Measurements from ENCODE around the gene SNTB2. TPM values are rescaled to one million over a fixed set of nuclear protein-coding genes. Genes with fewer than 3 reads are reported as not detected.

SNTB2 gene
- total RNA-seq, 1 donor from 2014 or later: 22.9 TPM

DNA sequence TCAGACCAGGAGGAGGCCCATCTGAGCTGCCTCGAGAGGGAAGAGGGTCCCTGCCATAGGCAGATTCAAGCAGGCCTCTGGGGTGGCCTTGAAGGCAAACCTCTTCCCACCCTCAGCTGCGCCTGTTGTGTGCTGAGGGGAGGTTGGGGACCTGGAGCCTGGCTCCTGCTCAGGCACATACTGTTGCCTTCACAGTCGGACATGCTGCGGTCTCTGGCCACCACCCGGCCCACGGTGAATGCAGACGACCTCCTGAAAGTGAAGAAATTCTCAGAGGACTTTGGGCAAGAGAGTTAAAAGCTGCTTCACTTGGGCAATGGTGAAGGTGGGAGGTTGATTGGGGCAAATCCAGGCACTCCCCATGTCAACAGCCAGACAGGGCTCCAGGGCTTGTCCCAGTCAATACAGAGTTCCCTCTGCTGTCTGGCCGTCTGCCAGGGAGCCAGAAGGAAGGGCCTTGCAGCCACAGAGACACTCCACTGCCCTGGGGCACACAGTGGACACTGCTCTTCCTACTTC lies 137.1 kb downstream of the SNTB2 start:
- TF ChIP-seq EZH2 (IDR thresholded peaks at IDR 0.05) (no peak), EZH2phosphoT487 (IDR thresholded peaks at IDR 0.05) (no peak), CTCF (IDR thresholded peaks at IDR 0.05) (no peak)
- H3K27ac ChIP-seq: no peak overlapping the region
- no peak for DNase-seq (ENCODE audit: low spot score)
- no peaks in the 10 kb centered on the region for H3K27me3 ChIP-seq
- H3K36me3 ChIP-seq: peaks cover 3% of the 10 kb centered on the region
- peaks cover 78% of the 10 kb centered on the region for H4K20me1 ChIP-seq (ENCODE audit: low read depth)
- H3K4me3 Mint-ChIP-seq: no peak overlapping the region
- H3K9me3 Mint-ChIP-seq: no peaks in the 10 kb centered on the region
- peaks cover 8% of the 10 kb centered on the region for H3K4me1 Mint-ChIP-seq
- peaks cover 14% of the 10 kb centered on the region for H3F3A ChIP-seq (ENCODE audit: low read depth)
- no peaks in the 10 kb centered on the region for H3K9me3 ChIP-seq (ENCODE audit: low read depth)
- no peak overlapping the region for H3K4me3 ChIP-seq
- H3K36me3 Mint-ChIP-seq: peaks cover 37% of the 10 kb centered on the region
- peaks cover 68% of the 10 kb centered on the region for H3K79me2 ChIP-seq (ENCODE audit: low read depth)
- no peak overlapping the region for H3K4me2 ChIP-seq
- H3K27me3 Mint-ChIP-seq (ENCODE audit: insufficient read depth, low read depth): peaks cover 3% of the 10 kb centered on the region
- no peak overlapping the region for H3K9ac ChIP-seq
- H3K4me1 ChIP-seq: peaks cover 10% of the 10 kb centered on the region
- no peak overlapping the region for H2AFZ ChIP-seq (replicated peaks)
- H3K27ac Mint-ChIP-seq: no peak overlapping the region

DNA sequence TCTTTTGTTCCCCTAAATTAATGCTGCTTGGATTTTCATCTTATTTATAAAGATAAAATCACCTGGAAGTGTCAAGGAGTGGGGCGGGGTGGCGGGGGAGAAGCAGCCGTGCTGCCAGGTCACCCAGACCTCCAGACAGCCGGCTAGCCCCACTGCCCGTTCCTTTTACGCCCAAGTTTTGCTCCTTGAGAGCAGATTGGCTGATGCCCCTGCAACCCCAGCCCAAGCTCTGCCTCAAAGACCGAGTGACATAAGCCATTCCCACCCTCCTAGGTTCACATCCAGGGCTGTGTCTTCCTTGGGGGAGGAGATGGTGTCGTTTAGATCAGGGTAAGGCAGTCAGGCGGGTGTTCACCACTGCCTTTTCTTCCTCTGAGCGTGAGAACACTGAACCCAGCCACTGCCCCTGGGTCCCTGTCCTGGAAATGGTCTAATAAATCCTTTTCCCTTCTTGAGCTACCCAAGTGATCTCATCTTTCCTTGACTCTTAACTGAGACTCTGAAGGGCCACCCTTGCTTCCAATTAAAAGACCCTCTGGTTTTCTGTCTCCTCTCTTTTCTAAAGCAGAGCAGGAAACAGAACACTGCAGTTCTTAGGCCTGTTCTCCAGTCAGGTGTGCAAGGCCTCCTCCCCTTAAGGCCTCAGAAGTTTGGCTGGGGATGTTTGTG lies 137.8 kb downstream of the SNTB2 start:
- Histone ChIP-seq H2AFZ (replicated peaks) (no peak overlapping the region), H3K4me1 (peaks cover 16% of the 10 kb centered on the region), H3K27ac (peak overlapping the region; percentile 37), H3K4me2 (no peak overlapping the region), H4K20me1 (ENCODE audit: low read depth) (peaks cover 81% of the 10 kb centered on the region), H3F3A (ENCODE audit: low read depth) (peaks cover 14% of the 10 kb centered on the region), H3K36me3 (peaks cover 3% of the 10 kb centered on the region), H3K79me2 (ENCODE audit: low read depth) (peaks cover 75% of the 10 kb centered on the region), H3K9me3 (ENCODE audit: low read depth) (no peaks in the 10 kb centered on the region), H3K4me3 (no peak overlapping the region), H3K27me3 (no peaks in the 10 kb centered on the region), H3K9ac (no peak overlapping the region)
- H3K36me3 Mint-ChIP-seq: peaks cover 35% of the 10 kb centered on the region
- TF ChIP-seq CTCF (IDR thresholded peaks at IDR 0.05): no peak
- TF ChIP-seq EZH2 (IDR thresholded peaks at IDR 0.05): no peak
- no peak for TF ChIP-seq EZH2phosphoT487 (IDR thresholded peaks at IDR 0.05)
- no peak overlapping the region for H3K27ac Mint-ChIP-seq
- H3K27me3 Mint-ChIP-seq (ENCODE audit: insufficient read depth, low read depth): no peaks in the 10 kb centered on the region
- H3K4me3 Mint-ChIP-seq: no peak overlapping the region
- no peak for DNase-seq (ENCODE audit: low spot score)
- H3K9me3 Mint-ChIP-seq: no peaks in the 10 kb centered on the region
- H3K4me1 Mint-ChIP-seq: peaks cover 13% of the 10 kb centered on the region

- H3K36me3 Mint-ChIP-seq: peaks cover 34% of the 10 kb centered on the region
Observed at GRCh38 chr16:69325784-69326171, 138.8 kb downstream of the SNTB2 start.

More at GRCh38 chr16:69325784-69326171, 138.8 kb downstream of the SNTB2 start:
- no peak overlapping the region for H3K4me3 Mint-ChIP-seq
- Histone ChIP-seq H3F3A (ENCODE audit: low read depth) (peaks cover 16% of the 10 kb centered on the region), H3K79me2 (ENCODE audit: low read depth) (peaks cover 80% of the 10 kb centered on the region), H3K27me3 (no peaks in the 10 kb centered on the region), H3K9ac (no peak overlapping the region), H2AFZ (replicated peaks) (no peak overlapping the region), H4K20me1 (ENCODE audit: low read depth) (peaks cover 86% of the 10 kb centered on the region), H3K4me2 (peak overlapping the region; percentile 7), H3K4me3 (no peak overlapping the region), H3K9me3 (ENCODE audit: low read depth) (no peaks in the 10 kb centered on the region), H3K4me1 (peaks cover 17% of the 10 kb centered on the region), H3K36me3 (peaks cover 3% of the 10 kb centered on the region), H3K27ac (no peak overlapping the region)
- H3K4me1 Mint-ChIP-seq: peaks cover 13% of the 10 kb centered on the region
- no peaks in the 10 kb centered on the region for H3K27me3 Mint-ChIP-seq (ENCODE audit: insufficient read depth, low read depth)
- H3K27ac Mint-ChIP-seq: no peak overlapping the region
- no peak for TF ChIP-seq EZH2phosphoT487 (IDR thresholded peaks at IDR 0.05)
- no peak for TF ChIP-seq CTCF (IDR thresholded peaks at IDR 0.05)
- TF ChIP-seq EZH2 (IDR thresholded peaks at IDR 0.05): no peak
- DNase-seq (ENCODE audit: low spot score): no peak
- no peaks in the 10 kb centered on the region for H3K9me3 Mint-ChIP-seq
